ES-I3 (cell line): ENCODE measurements around the gene TERB2.
"Not testable (repeated sequence)": the region's sequence is repeated elsewhere in the genome, so short reads cannot be mapped to it uniquely, and the experiment has no call there.

Experiments
- H3K36me3 ChIP-seq: 2 replicates; pipeline ENCODE4 v1.6.1; 2013; ENCODE audit warnings: mild to moderate bottlenecking, low read length, control low read depth, moderate library complexity; ENCODE audit not compliant: insufficient read depth
- H3K4me1 ChIP-seq: 2 replicates; pipeline ENCODE4 v1.6.1; 2013; ENCODE audit warnings: mild to moderate bottlenecking, control low read depth, low read length; ENCODE audit not compliant: insufficient read depth
- H3K9ac ChIP-seq: 2 replicates; pipeline ENCODE4 v1.6.1; 2013; ENCODE audit warnings: low read depth, mild to moderate bottlenecking, low read length, moderate library complexity
- H3K9me3 ChIP-seq: 2 replicates; pipeline ENCODE4 v1.6.1; 2013; ENCODE audit warnings: mild to moderate bottlenecking, low read length, moderate library complexity; ENCODE audit not compliant: control insufficient read depth, insufficient read depth

TERB2 gene, protein sequence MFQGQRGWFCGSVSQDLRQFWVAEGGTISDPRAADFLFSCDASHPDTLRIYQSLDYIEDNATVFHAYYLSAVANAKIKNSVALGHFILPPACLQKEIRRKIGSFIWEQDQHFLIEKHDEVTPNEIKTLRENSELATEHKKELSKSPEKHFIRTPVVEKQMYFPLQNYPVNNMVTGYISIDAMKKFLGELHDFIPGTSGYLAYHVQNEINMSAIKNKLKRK

GRCh38 chr15:44956388-44956787, at the start of gene TERB2:
TSS of gene TERB2 (plus strand) at chr15:44956687. CDS start at chr15:44956719, 32 bp downstream.
- no peaks in the 10 kb centered on the region for H3K36me3 ChIP-seq
- no peaks in the 10 kb centered on the region; the same call in 1 of the 2 replicates for H3K9me3 ChIP-seq
- H3K9ac ChIP-seq = no peak within 1 kb of the TSS
- H3K4me1 ChIP-seq = no peaks in the 10 kb centered on the region

DNA sequence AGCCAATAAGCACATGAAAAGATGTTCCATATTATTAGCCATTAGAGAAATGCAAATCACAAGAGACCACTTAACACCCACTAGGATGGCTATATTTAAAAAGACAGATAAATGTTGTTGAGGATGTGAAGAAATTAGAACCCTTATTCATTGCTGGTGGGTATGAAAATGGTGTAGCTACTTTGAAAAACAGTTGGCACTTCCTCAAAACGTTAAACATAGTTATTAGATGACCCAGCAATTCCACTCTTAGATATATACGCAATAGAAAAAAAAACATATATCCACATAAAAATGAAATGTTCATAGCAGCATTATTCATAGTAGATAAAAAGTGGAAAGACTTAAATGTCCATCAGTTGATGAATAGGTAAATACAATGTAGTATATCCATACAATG, 47.1 kb upstream of the TERB2 start:
- Histone ChIP-seq H3K9ac (no peak overlapping the region), H3K36me3 (no peaks in the 10 kb centered on the region), H3K9me3 (no peaks in the 10 kb centered on the region), H3K4me1 (no peaks in the 10 kb centered on the region)

DNA sequence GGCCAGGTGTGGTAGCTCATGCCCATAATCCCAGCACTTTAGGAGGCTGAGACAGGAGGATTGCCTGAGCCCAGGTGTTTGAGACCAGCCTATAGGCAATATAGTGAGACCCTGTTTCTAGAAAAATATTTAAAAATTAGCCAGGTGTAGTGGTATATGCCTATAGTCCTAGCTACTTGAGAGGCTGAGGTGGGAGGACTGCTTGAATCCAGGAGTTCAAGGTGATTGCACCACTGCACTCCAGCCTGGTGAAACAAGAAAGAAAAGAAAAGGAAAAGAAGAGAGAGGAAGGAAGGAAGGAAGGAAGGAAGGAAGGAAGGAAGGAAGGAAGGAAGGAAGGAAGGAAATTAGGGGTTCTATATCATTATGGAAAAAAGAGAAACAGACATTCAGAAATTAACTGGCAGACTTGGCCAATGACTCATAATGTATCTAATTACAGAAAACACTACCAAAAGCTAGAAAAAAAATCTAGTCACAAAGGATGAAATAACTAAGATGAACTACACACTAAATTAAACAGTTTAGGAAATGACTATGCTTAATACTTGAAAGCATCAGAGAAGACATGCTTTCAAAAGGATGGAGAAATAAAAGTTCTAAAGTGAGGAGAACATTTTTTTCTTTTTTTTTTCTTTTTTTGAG, 45.4 kb upstream of the TERB2 start:
- H3K9ac ChIP-seq = no peak overlapping the region
- no peaks in the 10 kb centered on the region for H3K9me3 ChIP-seq
- H3K36me3 ChIP-seq = no peaks in the 10 kb centered on the region
- no peaks in the 10 kb centered on the region for H3K4me1 ChIP-seq

GRCh38 chr15:44912186-44912585, 44.3 kb upstream of the TERB2 start:
- H3K9me3 ChIP-seq, H3K36me3 ChIP-seq, H3K4me1 ChIP-seq, H3K9ac ChIP-seq: not testable (repeated sequence)

- H3K9ac ChIP-seq, H3K36me3 ChIP-seq, H3K9me3 ChIP-seq, H3K4me1 ChIP-seq: not testable (repeated sequence)
Observed at GRCh38 chr15:44912974-44913448, 43.5 kb upstream of the TERB2 start.

- H3K9me3 ChIP-seq = no peaks in the 10 kb centered on the region
- H3K9ac ChIP-seq = no peak overlapping the region
- no peaks in the 10 kb centered on the region for H3K36me3 ChIP-seq
- H3K4me1 ChIP-seq = no peaks in the 10 kb centered on the region
Observed at GRCh38 chr15:44918136-44918535, 38.4 kb upstream of the TERB2 start.

DNA sequence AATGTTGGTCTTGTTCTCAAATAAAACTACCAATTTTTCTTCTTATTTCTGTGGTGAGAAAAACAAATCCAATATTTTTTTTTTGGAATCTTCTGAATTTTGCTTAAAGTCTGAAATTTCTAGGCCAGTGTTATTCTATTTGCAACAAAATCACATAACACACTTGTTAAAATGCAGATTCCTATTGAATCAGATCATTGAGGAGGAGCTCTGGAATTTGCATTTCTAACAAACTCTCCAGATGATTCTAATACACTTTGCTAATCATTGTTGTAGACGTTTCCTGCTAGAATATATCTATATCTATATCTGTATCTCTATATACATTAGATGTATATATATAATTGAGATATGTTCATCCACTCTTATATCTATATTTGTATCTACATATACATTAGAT, 27.8 kb upstream of the TERB2 start:
- H3K36me3 ChIP-seq, H3K4me1 ChIP-seq, H3K9ac ChIP-seq, H3K9me3 ChIP-seq: not testable (repeated sequence)

GRCh38 chr15:44930283-44930682, 26.2 kb upstream of the TERB2 start:
- H3K36me3 ChIP-seq, H3K9me3 ChIP-seq, H3K9ac ChIP-seq, H3K4me1 ChIP-seq: not testable (repeated sequence)

DNA sequence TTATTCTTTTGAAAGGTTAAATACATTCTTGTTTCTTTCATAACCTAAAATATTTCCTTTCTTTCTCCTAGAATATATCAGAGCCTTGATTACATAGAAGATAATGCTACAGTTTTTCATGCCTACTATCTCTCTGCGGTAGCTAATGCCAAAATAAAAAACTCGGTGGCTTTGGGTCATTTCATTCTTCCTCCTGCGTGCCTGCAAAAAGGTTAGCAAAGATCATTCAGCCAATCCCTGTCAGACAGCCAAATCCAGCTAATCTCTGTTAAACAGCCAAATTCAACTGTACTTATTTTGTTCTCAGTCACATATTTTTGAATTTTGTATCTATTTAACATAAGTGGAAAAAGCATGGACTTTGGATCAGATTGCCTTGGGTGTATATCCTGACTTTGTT, 1.8 kb downstream of the TERB2 start:
- not testable (repeated sequence) for H3K4me1 ChIP-seq, H3K36me3 ChIP-seq, H3K9ac ChIP-seq, H3K9me3 ChIP-seq

- Histone ChIP-seq H3K4me1 (no peaks in the 10 kb centered on the region), H3K9ac (no peak overlapping the region), H3K36me3 (no peaks in the 10 kb centered on the region), H3K9me3 (no peaks in the 10 kb centered on the region)
Observed at GRCh38 chr15:44968475-44968874, 12.0 kb downstream of the TERB2 start.

GRCh38 chr15:44971036-44971435, 14.5 kb downstream of the TERB2 start:
- Histone ChIP-seq H3K9me3 (no peaks in the 10 kb centered on the region), H3K9ac (no peak overlapping the region), H3K4me1 (no peaks in the 10 kb centered on the region), H3K36me3 (no peaks in the 10 kb centered on the region)

DNA sequence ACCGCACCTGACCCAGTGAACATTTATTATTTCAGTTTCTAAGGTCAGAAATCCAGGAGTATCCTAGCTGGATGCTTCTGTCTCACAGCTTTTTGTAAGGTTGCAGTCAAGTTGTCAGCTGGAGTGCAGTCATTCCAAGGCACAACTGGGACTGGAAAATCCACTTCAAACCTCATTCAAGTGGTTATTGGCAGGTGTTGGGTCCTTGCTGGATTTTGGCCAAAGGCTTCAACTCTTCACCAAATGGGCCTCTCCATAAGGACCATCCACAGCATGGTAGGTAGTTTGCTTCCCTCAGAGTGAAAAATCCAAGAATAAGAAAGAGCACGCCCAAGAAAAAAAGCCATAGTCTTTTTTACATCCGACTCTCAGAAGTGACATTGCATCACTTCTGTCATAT, 19.7 kb downstream of the TERB2 start:
- not testable (repeated sequence) for H3K9ac ChIP-seq, H3K4me1 ChIP-seq, H3K36me3 ChIP-seq

DNA sequence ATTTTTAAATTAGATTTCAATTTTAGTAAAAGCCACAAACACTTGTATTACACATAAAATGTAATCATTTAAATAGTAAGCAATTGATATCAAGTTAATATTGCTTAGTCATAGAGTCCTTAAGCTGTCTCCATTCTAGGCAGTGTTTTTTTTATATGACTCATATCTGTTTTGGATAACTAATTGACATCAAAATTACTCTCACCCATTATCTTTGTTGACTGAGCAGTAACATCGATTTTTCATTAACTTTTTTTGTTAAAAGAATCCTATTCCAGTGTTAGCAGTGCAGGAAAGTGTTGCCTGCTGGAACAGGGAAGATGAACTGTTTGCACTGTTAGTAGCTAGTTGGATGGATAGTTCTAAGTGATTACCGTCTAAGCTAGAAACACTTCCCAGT, 21.3 kb downstream of the TERB2 start:
- not testable (repeated sequence) for H3K9me3 ChIP-seq, H3K9ac ChIP-seq, H3K4me1 ChIP-seq, H3K36me3 ChIP-seq

More for the DNA sequence above, 19.7 kb downstream of the TERB2 start:
- not testable (repeated sequence) for H3K9me3 ChIP-seq

DNA sequence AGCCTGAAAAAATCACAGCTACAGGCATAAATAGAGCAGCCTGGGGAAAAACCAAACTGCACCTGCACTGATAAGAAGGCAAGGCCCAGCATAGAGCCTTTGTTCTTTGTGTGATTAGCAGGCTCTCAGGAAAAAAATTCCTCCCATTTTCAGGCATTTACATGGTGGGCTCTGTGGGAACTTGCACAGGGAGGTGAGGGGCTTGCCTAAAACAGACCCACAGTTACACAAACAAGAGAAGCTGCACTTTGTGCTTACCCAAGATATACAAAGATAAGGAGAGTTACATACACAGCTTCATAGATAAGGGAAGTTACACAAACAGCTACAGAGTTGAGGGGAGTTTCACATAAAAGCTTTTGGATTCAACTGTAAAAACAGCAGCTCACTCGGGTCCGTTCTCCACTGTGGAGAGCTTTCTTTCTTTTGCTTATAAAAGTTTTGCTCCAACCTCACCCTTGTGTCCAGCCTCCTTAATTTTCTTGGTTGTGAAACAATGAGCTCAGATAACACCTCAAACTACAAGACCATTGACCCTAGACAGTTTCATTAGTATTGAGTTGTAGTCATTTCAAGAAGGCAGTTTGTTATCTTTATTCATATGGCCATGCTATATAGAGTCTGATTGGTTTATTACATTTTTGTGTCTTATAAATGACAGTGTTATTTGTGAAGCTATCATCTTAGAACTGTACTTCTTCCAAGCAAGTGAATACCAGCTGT, 23.3 kb downstream of the TERB2 start:
- H3K36me3 ChIP-seq, H3K9ac ChIP-seq, H3K9me3 ChIP-seq, H3K4me1 ChIP-seq: not testable (repeated sequence)

DNA sequence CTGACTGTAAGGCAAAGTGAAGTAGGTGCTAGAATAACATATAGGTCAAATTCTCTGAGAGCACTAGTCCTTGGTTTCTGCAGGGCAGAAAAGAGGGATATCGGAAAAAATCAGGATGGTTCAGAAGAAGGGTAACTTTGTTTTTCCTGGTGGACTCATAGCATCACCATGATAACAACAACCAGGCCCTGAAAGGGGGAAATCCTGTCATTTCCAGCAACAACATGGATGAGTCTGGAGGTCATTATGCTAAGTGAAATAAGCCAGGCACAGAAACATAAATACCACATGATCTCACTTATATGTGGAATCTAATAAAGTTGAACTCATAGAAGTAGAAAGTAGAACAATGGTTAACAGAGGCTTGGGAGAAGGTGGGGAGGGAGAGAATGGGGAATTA, 27.7 kb downstream of the TERB2 start:
- H3K9ac ChIP-seq, H3K36me3 ChIP-seq, H3K9me3 ChIP-seq, H3K4me1 ChIP-seq: not testable (repeated sequence)
